Mesothelial cell of epicardium (in vitro differentiated cells): Measurements from ENCODE around the gene F2RL3. TPM values are rescaled to one million over a fixed set of nuclear protein-coding genes. Genes with fewer than 3 reads are reported as not detected.

Source experiments
- DNase-seq, 2 experiments: peaks; one replicate each; pipeline ENCODE4 v3.0.0; 2021; ENCODE audit warnings: low spot score in 2 of 2; ENCODE audit not compliant: unreplicated experiment in 2 of 2
- H3K27ac Mint-ChIP-seq: 2 replicates; pipeline ENCODE4 v1.8.0; 2021; ENCODE audit warnings: mixed read lengths
- H3K27me3 Mint-ChIP-seq: 2 replicates; pipeline ENCODE4 v1.8.0; 2021; ENCODE audit warnings: low read depth, mixed read lengths
- H3K36me3 Mint-ChIP-seq: 2 replicates; pipeline ENCODE4 v1.8.0; 2021; ENCODE audit warnings: mixed read lengths
- H3K4me1 Mint-ChIP-seq: 2 replicates; pipeline ENCODE4 v1.8.0; 2021; ENCODE audit warnings: mixed read lengths
- H3K4me3 Mint-ChIP-seq: 2 replicates; pipeline ENCODE4 v1.8.0; 2021; ENCODE audit warnings: mild to moderate bottlenecking, moderate library complexity, mixed read lengths
- H3K9me3 Mint-ChIP-seq: 2 replicates; pipeline ENCODE4 v1.8.0; 2021; ENCODE audit warnings: mixed read lengths
- CTCF ChIP-seq: fragments of 200-600 bp; sonication (generic); IDR thresholded peaks from one replicate; pipeline ENCODE4 v1.5.0; 2021; ENCODE audit warnings: antibody characterized with exemption; ENCODE audit not compliant: unreplicated experiment
- total RNA-seq: library from RNA; stranded (reverse); gene quantifications from 3 replicates; pipeline ENCODE4 v1.2.1, GENCODE V29; 2021

The F2RL3 gene
- total RNA-seq, 1 donor from 2014 or later: not detected

- TF ChIP-seq CTCF: no peak
- H3K9me3 Mint-ChIP-seq: no peaks in the 10 kb centered on the region
- H3K27ac Mint-ChIP-seq: no peak overlapping the region
- no peaks in the 10 kb centered on the region for H3K36me3 Mint-ChIP-seq
- H3K4me1 Mint-ChIP-seq: peaks cover 2% of the 10 kb centered on the region
- DNase-seq: no peak
- H3K4me3 Mint-ChIP-seq: no peak overlapping the region
- peaks cover 26% of the 10 kb centered on the region for H3K27me3 Mint-ChIP-seq
Measured at GRCh38 chr19:16891696-16892382, 3.0 kb downstream of the F2RL3 start.

GRCh38 chr19:16892436-16892835 lies 3.6 kb downstream of the F2RL3 start:
- H3K27ac Mint-ChIP-seq: no peak overlapping the region
- H3K36me3 Mint-ChIP-seq: no peaks in the 10 kb centered on the region
- H3K27me3 Mint-ChIP-seq: peaks cover 28% of the 10 kb centered on the region
- no peak for TF ChIP-seq CTCF
- H3K9me3 Mint-ChIP-seq: no peaks in the 10 kb centered on the region
- no peak overlapping the region for H3K4me3 Mint-ChIP-seq
- no peak for DNase-seq
- peaks cover 2% of the 10 kb centered on the region for H3K4me1 Mint-ChIP-seq

- Mint-ChIP-seq H3K27me3 (peaks cover 31% of the 10 kb centered on the region), H3K36me3 (no peaks in the 10 kb centered on the region), H3K4me1 (peaks cover 2% of the 10 kb centered on the region), H3K4me3 (no peak overlapping the region), H3K9me3 (no peaks in the 10 kb centered on the region), H3K27ac (no peak overlapping the region)
- no peak for TF ChIP-seq CTCF
- no peak for DNase-seq
Measured at GRCh38 chr19:16892868-16893685, 4.3 kb downstream of the F2RL3 start.

GRCh38 chr19:16893686-16893989 lies 4.8 kb downstream of the F2RL3 start:
- TF ChIP-seq CTCF: no peak
- Mint-ChIP-seq H3K9me3 (no peaks in the 10 kb centered on the region), H3K27ac (no peak overlapping the region), H3K4me3 (no peak overlapping the region), H3K27me3 (peaks cover 37% of the 10 kb centered on the region), H3K4me1 (no peaks in the 10 kb centered on the region), H3K36me3 (no peaks in the 10 kb centered on the region)
- DNase-seq: no peak

- Mint-ChIP-seq H3K4me1 (no peaks in the 10 kb centered on the region), H3K27ac (no peak overlapping the region), H3K4me3 (no peak overlapping the region), H3K27me3 (peaks cover 41% of the 10 kb centered on the region), H3K9me3 (no peaks in the 10 kb centered on the region), H3K36me3 (no peaks in the 10 kb centered on the region)
- TF ChIP-seq CTCF: no peak
- DNase-seq: no peak
Measured at GRCh38 chr19:16894080-16894479, 5.3 kb downstream of the F2RL3 start.
